Cardiac muscle cell (in vitro differentiated cells and primary cell): Measurements from ENCODE around the gene MTHFD2. TPM values are rescaled to one million over a fixed set of nuclear protein-coding genes. Genes with fewer than 3 reads are reported as not detected.
A peak's percentile ranks its signal among the peaks of the same experiment; 100 is the strongest.
"Not testable (repeated sequence)": the region's sequence is repeated elsewhere in the genome, so short reads cannot be mapped to it uniquely, and the experiment has no call there.

Experiments used
- DNase-seq, 2 donors: peaks; one replicate each; pipeline versions ENCODE4 v3.0.0 to v3.0.0-alpha.2; 2010 to 2017; ENCODE audit warnings: low read depth in 1 of 2, low spot score in 1 of 2
- H3K27ac ChIP-seq: fragments of 200-600 bp; sonication (generic); 2 replicates; pipeline ENCODE4 v1.5.1; 2016
- H3K27me3 ChIP-seq: fragments of 200-600 bp; sonication (generic); 2 replicates; pipeline ENCODE4 v1.6.0; 2016; ENCODE audit warnings: control low read depth
- H3K36me3 ChIP-seq: fragments of 200-600 bp; sonication (generic); 2 replicates; pipeline ENCODE4 v1.5.1; 2016; ENCODE audit warnings: control low read depth
- H3K4me1 ChIP-seq: fragments of 200-600 bp; sonication (generic); 2 replicates; pipeline ENCODE4 v1.8.1; 2017; ENCODE audit warnings: low read depth, mild to moderate bottlenecking, mixed run types
- H3K4me3 ChIP-seq: fragments of 200-600 bp; sonication (generic); 2 replicates; pipeline ENCODE4 v1.5.1; 2016; ENCODE audit warnings: mild to moderate bottlenecking
- H3K9me3 ChIP-seq: fragments of 200-600 bp; sonication (generic); 2 replicates; pipeline ENCODE4 v1.5.1; 2017; ENCODE audit warnings: low read depth, mild to moderate bottlenecking, control low read depth
- polyA plus RNA-seq: library from polyadenylated mRNA; unstranded; fragments of >200 nt; fragmentation: Nextera tagmentation; extraction: Ambion mirVana; gene quantifications from 2 replicates; pipeline ENCODE4 v1.2.1, GENCODE V29; 2016
- total RNA-seq: library from RNA; depleted of rRNA; stranded (reverse); fragments of >200 nt; gene quantifications from 2 replicates; pipeline ENCODE4 v1.2.3, GENCODE V29; 2016
- TF ChIP-seq, protein P1 (sequence below): IDR thresholded peaks from 2 replicates; pipeline ENCODE4 v1.5.1; 2012; ENCODE audit warnings: low read depth, mild to moderate bottlenecking, low read length

The MTHFD2 gene
- total and polyA plus RNA-seq, 2 experiments from 2014 or later, result 15.6 to 21.1 TPM

GRCh38 chr2:74178211-74179062 is 20.0 kb upstream of the MTHFD2 start, which contains the start of gene MOB1A:
MOB1A (minus strand) TSS chr2:74178879; CDS start chr2:74178674, 205 bp downstream.
- peak within 1 kb of the TSS; percentile 92 for H3K4me3 ChIP-seq
- TF ChIP-seq, protein P1, sequence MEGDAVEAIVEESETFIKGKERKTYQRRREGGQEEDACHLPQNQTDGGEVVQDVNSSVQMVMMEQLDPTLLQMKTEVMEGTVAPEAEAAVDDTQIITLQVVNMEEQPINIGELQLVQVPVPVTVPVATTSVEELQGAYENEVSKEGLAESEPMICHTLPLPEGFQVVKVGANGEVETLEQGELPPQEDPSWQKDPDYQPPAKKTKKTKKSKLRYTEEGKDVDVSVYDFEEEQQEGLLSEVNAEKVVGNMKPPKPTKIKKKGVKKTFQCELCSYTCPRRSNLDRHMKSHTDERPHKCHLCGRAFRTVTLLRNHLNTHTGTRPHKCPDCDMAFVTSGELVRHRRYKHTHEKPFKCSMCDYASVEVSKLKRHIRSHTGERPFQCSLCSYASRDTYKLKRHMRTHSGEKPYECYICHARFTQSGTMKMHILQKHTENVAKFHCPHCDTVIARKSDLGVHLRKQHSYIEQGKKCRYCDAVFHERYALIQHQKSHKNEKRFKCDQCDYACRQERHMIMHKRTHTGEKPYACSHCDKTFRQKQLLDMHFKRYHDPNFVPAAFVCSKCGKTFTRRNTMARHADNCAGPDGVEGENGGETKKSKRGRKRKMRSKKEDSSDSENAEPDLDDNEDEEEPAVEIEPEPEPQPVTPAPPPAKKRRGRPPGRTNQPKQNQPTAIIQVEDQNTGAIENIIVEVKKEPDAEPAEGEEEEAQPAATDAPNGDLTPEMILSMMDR, result no peak
- no peaks in the 10 kb centered on the region for H3K27me3 ChIP-seq
- DNase-seq, result peak; percentile 99
- no peaks in the 10 kb centered on the region for H3K36me3 ChIP-seq
- peaks cover 8% of the 10 kb centered on the region for H3K4me1 ChIP-seq
- H3K9me3 ChIP-seq, result no peaks in the 10 kb centered on the region
- peak within 1 kb of the TSS; percentile 97 for H3K27ac ChIP-seq

- TF ChIP-seq, protein P1, result peak; percentile 30
- peak in 1 of 2 donors; percentile 13 for DNase-seq
- H3K27ac ChIP-seq, result no peak overlapping the region
- no peaks in the 10 kb centered on the region for H3K36me3 ChIP-seq
- peak overlapping the region; percentile 92 for H3K4me3 ChIP-seq
- H3K4me1 ChIP-seq, result peaks cover 8% of the 10 kb centered on the region
- no peaks in the 10 kb centered on the region for H3K27me3 ChIP-seq
- no peaks in the 10 kb centered on the region for H3K9me3 ChIP-seq
Measured at GRCh38 chr2:74179063-74179865, 19.2 kb upstream of the MTHFD2 start.

GRCh38 chr2:74181739-74182138 is 16.7 kb upstream of the MTHFD2 start:
- no peaks in the 10 kb centered on the region for H3K36me3 ChIP-seq
- no peak for DNase-seq
- H3K27ac ChIP-seq, result no peak overlapping the region
- H3K4me1 ChIP-seq, result peaks cover 8% of the 10 kb centered on the region
- no peaks in the 10 kb centered on the region for H3K27me3 ChIP-seq
- H3K4me3 ChIP-seq, result no peak overlapping the region
- TF ChIP-seq, protein P1, result no peak
- H3K9me3 ChIP-seq, result no peaks in the 10 kb centered on the region

GRCh38 chr2:74183878-74184277 is 14.5 kb upstream of the MTHFD2 start:
- no peak overlapping the region for H3K4me3 ChIP-seq
- H3K27ac ChIP-seq, result no peak overlapping the region
- H3K36me3 ChIP-seq, result no peaks in the 10 kb centered on the region
- no peaks in the 10 kb centered on the region for H3K4me1 ChIP-seq
- H3K27me3 ChIP-seq, result no peaks in the 10 kb centered on the region
- no peak for DNase-seq
- no peaks in the 10 kb centered on the region for H3K9me3 ChIP-seq
- TF ChIP-seq, protein P1, result no peak

GRCh38 chr2:74186038-74186437 is 12.4 kb upstream of the MTHFD2 start:
- no peaks in the 10 kb centered on the region for H3K4me1 ChIP-seq
- TF ChIP-seq, protein P1, result no peak
- DNase-seq, result no peak
- H3K9me3 ChIP-seq, result no peaks in the 10 kb centered on the region
- H3K27me3 ChIP-seq, result no peaks in the 10 kb centered on the region
- no peak overlapping the region for H3K27ac ChIP-seq
- no peaks in the 10 kb centered on the region for H3K36me3 ChIP-seq
- H3K4me3 ChIP-seq, result no peak overlapping the region

- H3K27ac ChIP-seq, DNase-seq, H3K36me3 ChIP-seq, H3K4me3 ChIP-seq, H3K27me3 ChIP-seq, H3K9me3 ChIP-seq, H3K4me1 ChIP-seq: not testable (repeated sequence)
Measured at GRCh38 chr2:74186706-74187105, 11.7 kb upstream of the MTHFD2 start.
